ENCODE measurements around the gene AIG1.

Gene AIG1

DNA sequence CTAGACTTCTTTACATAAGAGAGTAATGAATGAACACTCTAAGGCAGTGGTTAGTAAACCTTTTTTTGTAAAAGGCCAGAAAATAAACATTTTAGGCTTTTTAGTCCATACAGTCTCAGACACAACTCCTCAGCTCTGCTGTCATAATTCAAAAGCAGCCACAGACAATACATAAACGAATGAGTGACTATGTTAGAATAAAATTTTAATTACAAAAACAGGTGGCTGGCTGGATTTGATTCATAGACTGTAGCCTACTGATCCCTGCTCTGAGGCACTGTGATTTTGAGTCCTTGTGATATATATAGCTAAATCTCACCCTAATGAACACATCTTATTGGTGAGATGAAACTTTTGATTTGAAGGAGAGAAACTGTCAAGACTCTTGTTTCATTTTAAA is 155.1 kb downstream of the AIG1 start:
- TF ChIP-seq, protein P1, sequence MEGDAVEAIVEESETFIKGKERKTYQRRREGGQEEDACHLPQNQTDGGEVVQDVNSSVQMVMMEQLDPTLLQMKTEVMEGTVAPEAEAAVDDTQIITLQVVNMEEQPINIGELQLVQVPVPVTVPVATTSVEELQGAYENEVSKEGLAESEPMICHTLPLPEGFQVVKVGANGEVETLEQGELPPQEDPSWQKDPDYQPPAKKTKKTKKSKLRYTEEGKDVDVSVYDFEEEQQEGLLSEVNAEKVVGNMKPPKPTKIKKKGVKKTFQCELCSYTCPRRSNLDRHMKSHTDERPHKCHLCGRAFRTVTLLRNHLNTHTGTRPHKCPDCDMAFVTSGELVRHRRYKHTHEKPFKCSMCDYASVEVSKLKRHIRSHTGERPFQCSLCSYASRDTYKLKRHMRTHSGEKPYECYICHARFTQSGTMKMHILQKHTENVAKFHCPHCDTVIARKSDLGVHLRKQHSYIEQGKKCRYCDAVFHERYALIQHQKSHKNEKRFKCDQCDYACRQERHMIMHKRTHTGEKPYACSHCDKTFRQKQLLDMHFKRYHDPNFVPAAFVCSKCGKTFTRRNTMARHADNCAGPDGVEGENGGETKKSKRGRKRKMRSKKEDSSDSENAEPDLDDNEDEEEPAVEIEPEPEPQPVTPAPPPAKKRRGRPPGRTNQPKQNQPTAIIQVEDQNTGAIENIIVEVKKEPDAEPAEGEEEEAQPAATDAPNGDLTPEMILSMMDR (IDR thresholded peaks at IDR 0.05), result no peak
- Mint-ChIP-seq H3K4me1 (peaks cover 9% of the 10 kb centered on the region), H3K4me3 (no peak overlapping the region), H3K36me3 (ENCODE audit: low read depth) (peaks cover 26% of the 10 kb centered on the region), H3K27ac (no peak overlapping the region), H3K9me3 (no peaks in the 10 kb centered on the region), H3K27me3 (ENCODE audit: low read depth, poor library complexity) (no peaks in the 10 kb centered on the region)
- no peak for DNase-seq

DNA sequence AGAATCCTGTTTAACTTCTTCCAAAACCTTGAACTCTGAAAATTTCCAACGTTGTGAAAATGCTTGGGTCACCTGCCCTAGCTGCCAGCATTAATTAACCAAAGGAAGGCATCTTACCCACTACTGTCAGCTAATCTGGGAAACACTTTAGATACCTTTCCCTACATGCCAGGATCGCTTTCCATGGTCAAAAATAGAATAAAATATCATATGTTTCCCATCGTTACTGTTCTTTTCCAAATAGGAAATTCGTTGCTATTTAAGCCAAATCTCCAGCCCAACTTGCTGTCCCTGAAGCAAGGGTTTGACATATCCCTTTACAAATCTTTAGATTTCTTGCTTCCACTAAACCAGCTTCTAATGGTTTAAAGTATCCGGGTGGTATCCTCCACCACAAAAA is 157.5 kb downstream of the AIG1 start:
- no peak for DNase-seq
- no peaks in the 10 kb centered on the region for H3K9me3 Mint-ChIP-seq
- peaks cover 26% of the 10 kb centered on the region for H3K36me3 Mint-ChIP-seq (ENCODE audit: low read depth)
- H3K4me3 Mint-ChIP-seq, result no peak overlapping the region
- H3K4me1 Mint-ChIP-seq, result peaks cover 9% of the 10 kb centered on the region
- H3K27me3 Mint-ChIP-seq (ENCODE audit: low read depth, poor library complexity), result no peaks in the 10 kb centered on the region
- H3K27ac Mint-ChIP-seq, result no peak overlapping the region
- TF ChIP-seq, protein P1 (IDR thresholded peaks at IDR 0.05), result no peak

DNA sequence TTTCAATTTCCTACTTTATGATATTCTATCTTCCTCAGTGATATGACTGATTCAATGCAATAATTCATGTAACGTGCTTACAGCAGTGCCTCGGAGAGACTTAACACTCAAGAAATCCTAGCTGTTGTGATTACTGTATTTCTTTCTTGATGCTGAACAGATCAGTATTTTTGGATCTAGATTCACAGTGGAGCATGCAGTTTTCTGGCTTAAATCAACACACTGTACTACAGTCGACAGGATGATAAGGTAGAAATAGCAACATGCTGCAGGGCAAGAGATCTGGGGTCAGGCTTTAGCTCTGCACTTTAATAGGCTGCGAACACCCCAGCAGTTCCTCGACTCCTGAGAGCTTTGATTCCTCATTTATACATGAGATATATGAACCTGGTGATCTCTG is 161.0 kb downstream of the AIG1 start:
- Mint-ChIP-seq H3K27me3 (ENCODE audit: low read depth, poor library complexity) (no peaks in the 10 kb centered on the region), H3K4me3 (no peak overlapping the region), H3K9me3 (no peaks in the 10 kb centered on the region), H3K36me3 (ENCODE audit: low read depth) (peaks cover 22% of the 10 kb centered on the region), H3K4me1 (peaks cover 16% of the 10 kb centered on the region), H3K27ac (no peak overlapping the region)
- no peak for DNase-seq
- TF ChIP-seq, protein P1 (IDR thresholded peaks at IDR 0.05), result no peak

DNA sequence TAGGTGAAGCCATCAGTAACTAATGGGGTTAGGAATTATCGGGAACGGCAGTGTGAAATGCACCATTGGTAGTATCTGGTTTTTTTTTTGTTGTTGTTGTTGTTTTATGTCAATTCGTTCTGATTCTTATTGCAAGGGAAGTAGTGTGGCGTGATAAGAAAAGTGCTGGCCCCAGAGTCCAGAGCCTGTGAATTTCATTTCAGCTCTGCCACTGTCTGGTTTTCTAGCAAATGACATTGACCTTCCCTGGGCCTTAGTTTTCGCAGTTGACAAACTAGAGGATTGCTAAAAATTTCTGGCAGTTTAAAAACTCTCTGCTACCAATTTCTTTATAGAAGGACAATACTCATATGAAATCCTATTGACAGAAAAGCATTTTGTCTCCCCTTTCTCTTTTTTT is 161.6 kb downstream of the AIG1 start:
- H3K4me3 Mint-ChIP-seq, result no peak overlapping the region

DNA sequence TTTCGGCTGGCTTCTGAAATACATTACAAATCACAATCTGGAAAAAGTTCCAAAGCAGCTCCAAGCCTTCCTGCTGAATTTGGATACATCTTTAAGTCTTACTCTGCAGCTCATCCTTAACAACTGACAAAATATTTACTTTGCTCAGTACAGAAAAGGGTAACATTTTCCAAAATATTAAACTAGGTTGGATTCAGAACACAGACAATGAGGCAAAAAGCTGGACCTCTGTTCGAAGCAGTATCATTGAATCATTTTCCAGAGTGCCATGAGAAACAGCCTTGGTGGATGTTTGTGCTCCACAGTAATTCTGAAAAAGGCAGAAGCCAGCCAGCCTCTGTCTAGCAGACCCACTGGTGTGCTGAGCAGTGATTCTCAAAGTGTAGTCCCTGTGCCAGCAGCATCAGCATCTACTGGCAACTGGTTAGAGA is 162.1 kb downstream of the AIG1 start:
- H3K4me3 Mint-ChIP-seq, result no peak overlapping the region
- no peak for DNase-seq

More for the DNA sequence above, 161.6 kb downstream of the AIG1 start:
- Mint-ChIP-seq H3K27me3 (ENCODE audit: low read depth, poor library complexity) (no peaks in the 10 kb centered on the region), H3K4me1 (peaks cover 16% of the 10 kb centered on the region), H3K36me3 (ENCODE audit: low read depth) (peaks cover 22% of the 10 kb centered on the region), H3K9me3 (no peaks in the 10 kb centered on the region), H3K27ac (no peak overlapping the region)
- DNase-seq, result no peak
- TF ChIP-seq, protein P1 (IDR thresholded peaks at IDR 0.05), result no peak

DNA sequence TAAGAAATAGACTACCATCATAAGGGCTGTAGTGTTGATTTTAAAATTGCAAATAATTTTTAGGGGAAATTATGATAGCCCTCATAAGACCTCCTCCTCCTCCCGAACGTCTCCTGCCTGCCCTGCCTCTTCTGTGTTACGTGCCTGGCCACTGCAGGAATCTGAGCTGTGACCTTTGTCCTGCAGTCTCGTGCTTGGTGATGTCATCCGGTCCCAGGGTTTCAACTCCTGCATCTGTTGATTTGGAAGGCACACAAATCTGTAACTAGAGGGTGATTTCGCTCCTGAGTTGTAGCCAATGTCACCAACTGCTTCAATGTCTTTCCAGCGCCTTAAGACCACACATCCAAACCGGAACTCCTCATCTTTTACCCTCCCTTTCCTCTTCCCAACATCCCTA is 163.2 kb downstream of the AIG1 start:
- Mint-ChIP-seq H3K4me3 (no peak overlapping the region), H3K9me3 (no peaks in the 10 kb centered on the region), H3K27me3 (ENCODE audit: low read depth, poor library complexity) (no peaks in the 10 kb centered on the region), H3K27ac (no peak overlapping the region), H3K4me1 (peaks cover 16% of the 10 kb centered on the region), H3K36me3 (ENCODE audit: low read depth) (peaks cover 13% of the 10 kb centered on the region)
- TF ChIP-seq, protein P1 (IDR thresholded peaks at IDR 0.05), result no peak
- DNase-seq, result peak; percentile 5

More for the DNA sequence above, 162.1 kb downstream of the AIG1 start:
- TF ChIP-seq, protein P1 (IDR thresholded peaks at IDR 0.05), result no peak
- Mint-ChIP-seq H3K9me3 (no peaks in the 10 kb centered on the region), H3K36me3 (ENCODE audit: low read depth) (peaks cover 22% of the 10 kb centered on the region), H3K27ac (no peak overlapping the region), H3K4me1 (peaks cover 16% of the 10 kb centered on the region), H3K27me3 (ENCODE audit: low read depth, poor library complexity) (no peaks in the 10 kb centered on the region)

Data from nephron progenitor cell (in vitro differentiated cells).